HG02759 (cell line): ENCODE results near the gene GGA2.

Source experiments
- ATAC-seq: cut with Tn5 transposase; IDR thresholded peaks from one replicate; pipeline ENCODE4 v1.9.1; 2021; ENCODE audit warnings: mild to moderate bottlenecking, moderate library complexity; ENCODE audit not compliant: unreplicated experiment

GGA2 gene

DNA sequence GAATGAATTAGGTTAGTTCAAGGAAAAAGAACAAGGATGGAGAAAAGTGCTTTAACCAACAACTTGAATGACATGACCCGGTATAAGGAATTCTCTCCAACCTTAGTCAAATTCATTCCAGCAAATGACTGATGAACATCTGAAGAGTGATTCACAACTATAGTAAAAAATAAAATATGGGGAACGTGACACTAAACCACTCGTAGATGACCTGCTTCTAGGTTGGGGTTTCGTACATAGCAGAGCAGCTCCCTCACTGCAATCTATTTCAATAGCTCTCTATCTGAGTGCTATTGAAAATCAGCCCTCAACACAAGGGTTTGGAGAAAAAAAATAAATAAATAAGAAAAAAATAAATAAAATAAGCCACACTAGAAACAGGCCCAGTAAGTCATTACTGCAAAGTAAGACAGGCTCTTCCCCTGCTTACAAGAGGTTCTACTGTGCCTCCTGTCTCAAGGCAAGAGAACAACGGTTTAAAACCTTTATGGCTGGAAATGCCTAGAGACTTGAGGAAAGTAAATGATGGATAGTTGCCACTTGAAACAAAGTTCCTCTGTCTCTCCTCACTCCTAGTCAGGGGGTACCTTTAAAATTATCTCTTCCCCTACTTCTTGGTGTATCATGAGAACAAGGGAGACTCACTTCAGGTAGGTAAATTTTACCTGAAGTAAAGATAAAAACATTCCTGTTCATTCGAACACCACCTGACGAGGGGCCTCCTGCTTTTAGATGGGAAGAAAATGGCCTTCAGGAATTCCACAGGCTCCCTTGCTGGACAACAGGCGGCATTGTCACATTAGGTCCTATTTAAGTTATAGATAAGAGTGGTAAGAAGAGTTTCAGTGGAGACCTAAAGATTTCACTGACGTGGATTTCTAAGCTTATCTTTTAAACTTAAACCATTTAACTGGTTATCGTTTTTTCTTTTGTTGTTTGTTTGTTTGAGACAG lies 77.8 kb downstream of the GGA2 start:
- no peak for ATAC-seq

DNA sequence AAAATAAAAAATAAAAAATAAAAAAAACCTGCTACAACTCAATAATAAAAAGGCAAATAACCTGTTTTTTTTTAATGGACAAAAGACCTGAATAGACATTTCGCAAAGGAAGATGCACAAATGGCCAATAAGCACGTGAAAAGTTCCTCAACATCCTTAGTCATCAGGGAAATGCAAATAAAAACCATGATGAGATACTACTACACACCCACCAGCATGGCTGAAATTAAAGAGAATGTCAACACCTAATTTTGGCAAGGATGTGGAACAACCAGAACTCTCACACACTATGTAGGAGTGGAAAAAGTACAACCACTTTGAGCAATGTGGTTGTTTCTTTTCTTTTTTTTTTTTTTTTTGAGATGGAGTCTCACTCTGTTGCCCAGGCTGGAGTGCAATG lies 81.9 kb downstream of the GGA2 start:
- ATAC-seq, result no peak

DNA sequence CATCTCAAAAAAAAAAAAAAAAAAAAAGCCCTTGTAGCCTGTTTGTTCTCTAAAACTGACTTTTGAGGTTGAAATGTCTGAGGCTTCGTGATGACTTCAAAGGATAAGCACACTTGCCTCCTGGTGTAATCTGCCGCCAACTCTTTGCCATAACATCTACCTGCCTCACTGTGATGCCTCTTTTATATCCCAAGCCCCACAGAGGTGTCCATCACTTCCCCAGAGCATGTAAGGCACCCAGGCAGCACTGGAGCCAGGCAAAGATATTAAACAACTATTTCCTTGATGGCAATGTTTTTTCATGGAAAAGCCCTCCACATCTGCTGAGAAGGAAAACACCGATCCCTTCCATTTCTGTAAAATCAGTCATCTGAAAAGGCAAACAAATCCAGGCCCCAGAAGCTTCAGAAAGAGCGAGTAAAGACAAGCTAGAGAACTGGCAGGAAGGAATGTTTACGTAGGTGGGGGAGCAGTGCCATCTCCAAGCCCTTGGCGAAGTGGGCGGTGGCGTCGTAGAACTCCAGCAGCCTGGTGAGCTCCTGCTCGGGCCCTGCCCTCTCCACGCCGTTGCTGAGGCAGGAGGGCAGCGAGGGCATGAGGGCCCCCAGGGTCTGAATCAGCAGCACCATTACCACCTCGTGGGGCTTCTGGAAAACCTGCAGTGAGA lies 85.9 kb downstream of the GGA2 start:
- ATAC-seq, result no peak

DNA sequence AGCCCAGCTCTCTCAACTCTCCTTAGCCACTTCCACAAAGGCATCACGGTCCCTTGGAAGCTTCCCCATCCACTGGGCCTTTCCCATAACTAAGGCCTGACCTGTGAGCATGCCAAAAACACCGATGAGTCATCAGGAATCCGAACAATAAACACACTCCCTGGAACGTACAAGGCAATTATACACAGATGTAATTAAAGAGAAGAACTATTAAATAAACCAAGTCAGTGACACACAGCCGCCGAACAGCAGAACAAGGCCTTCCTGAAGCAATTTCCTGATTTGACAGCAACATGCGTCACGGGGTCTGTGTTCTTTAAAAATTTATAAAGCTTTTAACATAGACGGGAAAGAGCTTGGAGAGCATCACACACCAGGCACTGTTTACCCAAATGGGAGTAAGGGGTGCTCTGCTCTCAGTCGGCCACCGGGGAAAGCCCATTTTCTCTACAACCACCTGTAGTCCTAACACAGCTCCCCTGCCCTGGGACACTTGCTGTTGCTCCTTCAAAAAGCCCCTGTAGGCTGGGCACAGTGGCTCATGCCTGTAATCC lies 86.7 kb downstream of the GGA2 start:
- ATAC-seq, result no peak

DNA sequence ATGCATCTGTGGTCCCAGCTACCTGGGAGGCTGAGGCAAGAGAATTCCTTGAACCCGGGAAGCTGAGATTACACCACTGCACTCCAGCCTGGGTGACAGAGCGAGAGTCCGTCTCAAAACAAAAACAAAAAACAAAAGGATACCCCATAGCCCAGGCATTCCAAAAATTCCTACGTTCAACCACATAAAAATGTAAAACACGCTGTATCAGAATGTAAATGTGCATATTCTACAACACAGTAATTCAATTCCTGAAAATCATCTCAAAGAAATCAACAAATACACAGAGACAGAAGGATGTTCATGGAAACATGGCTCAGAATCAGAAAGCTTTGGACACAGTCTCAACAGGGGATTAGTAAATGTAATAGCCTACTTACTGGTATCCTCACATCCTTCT lies 90.3 kb downstream of the GGA2 start:
- no peak for ATAC-seq

DNA sequence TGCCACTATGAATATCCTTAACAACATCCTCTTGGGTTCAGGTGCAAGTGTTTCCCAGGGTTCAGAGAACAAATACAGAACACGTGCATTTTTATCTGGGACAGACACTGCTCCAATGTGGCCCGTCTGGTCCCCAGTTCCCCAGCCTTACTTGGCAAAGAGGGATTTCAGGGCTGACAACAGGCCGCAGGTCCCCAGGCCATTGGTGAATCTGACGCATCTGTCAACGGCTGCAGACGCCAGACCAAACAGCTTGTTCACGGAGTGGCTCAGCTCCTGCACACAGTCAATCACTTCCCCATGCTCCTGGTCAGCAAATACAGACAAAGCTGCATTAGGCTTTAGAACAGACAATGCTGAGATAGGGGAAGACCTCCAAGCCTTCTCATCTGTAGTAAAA lies 93.5 kb downstream of the GGA2 start:
- no peak for ATAC-seq

DNA sequence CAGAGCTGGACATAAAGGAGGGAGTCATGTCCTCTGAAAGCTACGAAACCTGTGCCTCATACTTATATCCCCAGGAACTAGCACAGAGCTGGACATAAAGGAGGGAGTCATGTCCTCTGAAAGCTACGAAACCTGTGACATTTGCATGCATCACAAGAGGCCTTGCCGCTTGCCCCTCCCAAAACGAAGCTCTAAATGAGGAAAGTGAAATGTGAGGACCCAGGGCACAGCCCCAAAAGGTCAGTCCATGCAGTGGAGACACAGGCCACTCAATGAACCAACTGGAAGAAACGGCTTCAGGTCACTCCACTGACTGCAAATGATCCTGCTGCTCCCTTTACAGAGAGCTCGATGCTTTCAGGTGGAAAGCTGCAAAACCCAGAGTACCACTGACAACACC lies 95.6 kb downstream of the GGA2 start:
- no peak for ATAC-seq
